ENCODE data around the gene ASAH2B.
A peak's percentile ranks its signal among the peaks of the same experiment; 100 is the strongest.
"Not testable (repeated sequence)": the region's sequence is repeated elsewhere in the genome, so short reads cannot be mapped to it uniquely, and the experiment has no call there.

ASAH2B gene

DNA sequence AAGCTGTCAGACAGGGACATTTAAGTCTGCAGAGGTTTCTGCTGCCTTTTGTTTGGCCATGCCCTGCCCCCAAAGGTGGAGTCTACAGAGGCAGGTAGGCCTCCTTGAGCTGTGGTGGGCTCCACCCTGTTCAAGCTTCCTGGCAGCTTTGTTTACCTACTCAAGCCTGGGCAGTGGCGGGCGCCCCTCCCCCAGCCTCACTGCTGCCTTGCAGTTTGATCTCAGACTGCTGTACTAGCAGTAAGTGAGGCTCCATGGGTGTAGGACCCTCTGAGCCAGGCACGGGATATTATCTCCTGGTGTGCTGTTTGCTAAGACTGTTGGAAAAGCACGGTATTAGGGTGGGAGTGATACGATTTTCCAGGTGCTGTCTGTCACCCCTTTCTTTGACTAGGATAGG, 48.2 kb downstream of the ASAH2B start:
- not testable (repeated sequence) for H3K4me3 ChIP-seq (ENCODE audit: low read length); DNase-seq (ENCODE audit: low read depth)

DNA sequence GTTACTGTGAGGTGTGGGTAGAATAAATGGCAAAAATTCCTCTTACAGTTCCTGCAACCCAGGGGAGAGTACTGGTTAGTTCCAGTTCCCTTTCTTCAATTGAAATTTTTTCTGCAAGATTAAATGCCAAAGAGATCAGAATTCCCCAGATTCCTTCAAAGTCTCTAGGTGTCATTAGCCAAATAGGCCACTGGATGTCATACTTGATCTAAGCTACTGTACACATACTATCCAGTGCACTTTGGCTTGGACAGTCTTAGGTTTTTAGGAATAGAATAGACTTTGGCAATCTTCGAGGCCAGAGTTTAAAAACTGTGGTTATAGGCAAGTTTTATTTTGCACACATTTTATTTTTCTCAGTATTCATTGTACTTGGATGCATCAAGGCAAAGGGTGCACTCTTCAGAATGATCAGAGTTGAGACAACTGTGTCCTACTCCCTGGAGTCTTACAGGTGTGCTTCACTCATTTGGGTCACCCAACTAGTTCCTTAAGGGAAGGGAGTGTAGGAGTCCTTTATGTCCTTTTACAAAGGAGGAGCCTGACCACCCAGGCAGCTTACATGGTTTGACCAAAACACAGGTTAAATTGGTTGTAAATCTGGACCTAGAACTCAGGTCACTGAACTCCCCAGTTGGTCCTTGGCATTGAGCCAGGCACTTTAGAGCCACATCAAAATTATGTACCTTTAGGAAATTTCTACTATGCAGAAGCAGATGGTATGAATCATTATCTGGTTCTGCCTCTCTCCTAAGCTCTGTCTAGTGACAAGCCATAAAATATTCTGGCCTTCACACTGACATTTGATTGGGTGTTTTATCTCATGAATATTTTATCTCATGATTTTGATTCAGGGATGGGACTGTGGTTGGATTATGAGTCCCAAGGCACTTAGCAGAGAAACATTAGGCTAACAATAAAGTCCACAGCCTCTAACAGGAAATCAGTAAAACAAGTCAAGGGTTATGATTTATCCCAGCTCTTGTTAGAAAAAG, 49.5 kb downstream of the ASAH2B start:
- TF ChIP-seq, protein P1, sequence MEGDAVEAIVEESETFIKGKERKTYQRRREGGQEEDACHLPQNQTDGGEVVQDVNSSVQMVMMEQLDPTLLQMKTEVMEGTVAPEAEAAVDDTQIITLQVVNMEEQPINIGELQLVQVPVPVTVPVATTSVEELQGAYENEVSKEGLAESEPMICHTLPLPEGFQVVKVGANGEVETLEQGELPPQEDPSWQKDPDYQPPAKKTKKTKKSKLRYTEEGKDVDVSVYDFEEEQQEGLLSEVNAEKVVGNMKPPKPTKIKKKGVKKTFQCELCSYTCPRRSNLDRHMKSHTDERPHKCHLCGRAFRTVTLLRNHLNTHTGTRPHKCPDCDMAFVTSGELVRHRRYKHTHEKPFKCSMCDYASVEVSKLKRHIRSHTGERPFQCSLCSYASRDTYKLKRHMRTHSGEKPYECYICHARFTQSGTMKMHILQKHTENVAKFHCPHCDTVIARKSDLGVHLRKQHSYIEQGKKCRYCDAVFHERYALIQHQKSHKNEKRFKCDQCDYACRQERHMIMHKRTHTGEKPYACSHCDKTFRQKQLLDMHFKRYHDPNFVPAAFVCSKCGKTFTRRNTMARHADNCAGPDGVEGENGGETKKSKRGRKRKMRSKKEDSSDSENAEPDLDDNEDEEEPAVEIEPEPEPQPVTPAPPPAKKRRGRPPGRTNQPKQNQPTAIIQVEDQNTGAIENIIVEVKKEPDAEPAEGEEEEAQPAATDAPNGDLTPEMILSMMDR (conservative IDR thresholded peaks at IDR 0.05; ENCODE audit: low read length): peak; percentile 80
- peak; percentile 68 for DNase-seq (ENCODE audit: low read depth)
- no peak overlapping the region for H3K4me3 ChIP-seq (ENCODE audit: low read length)

DNA sequence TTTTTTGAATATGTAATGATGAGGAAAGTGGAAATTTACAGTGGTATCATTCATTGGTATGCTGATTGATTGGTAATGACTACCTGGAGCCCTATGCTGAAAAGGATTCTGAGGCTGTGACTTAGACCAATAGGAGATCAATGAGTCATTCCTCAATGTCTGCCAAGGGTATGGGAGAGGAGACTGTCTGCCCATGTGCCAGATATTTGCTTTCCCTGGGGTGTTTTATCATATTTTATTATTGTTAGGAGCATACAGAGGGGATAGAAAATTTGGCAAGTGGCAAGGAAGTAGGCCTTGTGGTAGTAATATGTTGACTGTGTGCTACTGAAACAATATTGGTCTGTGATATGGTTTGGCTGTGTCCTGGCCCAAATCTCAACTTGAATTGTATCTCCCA, 54.8 kb downstream of the ASAH2B start:
- TF ChIP-seq, protein P1 (conservative IDR thresholded peaks at IDR 0.05; ENCODE audit: low read length): no peak
- no peak overlapping the region for H3K4me3 ChIP-seq (ENCODE audit: low read length)
- DNase-seq (ENCODE audit: low read depth): no peak

DNA sequence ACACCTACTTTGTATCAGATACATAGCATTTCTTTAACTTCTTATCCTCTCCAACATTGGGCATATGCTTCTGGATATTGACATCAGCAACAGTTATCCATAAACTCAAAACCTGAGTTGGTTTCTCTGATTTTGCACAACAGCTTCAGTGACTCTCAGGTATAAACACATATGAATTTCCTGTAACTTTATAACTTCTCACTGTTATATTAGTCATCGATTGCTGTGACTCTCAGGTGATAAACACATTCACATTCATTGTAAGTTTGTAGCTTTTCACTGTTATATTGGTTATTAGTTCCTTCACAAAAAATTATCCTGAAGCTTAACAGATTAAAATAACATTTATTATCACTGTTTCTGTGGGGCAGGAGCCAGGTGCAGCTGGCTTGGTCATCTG, 57.0 kb downstream of the ASAH2B start:
- H3K4me3 ChIP-seq (ENCODE audit: low read length): no peak overlapping the region
- DNase-seq (ENCODE audit: low read depth): no peak
- TF ChIP-seq, protein P1 (conservative IDR thresholded peaks at IDR 0.05; ENCODE audit: low read length): no peak

DNA sequence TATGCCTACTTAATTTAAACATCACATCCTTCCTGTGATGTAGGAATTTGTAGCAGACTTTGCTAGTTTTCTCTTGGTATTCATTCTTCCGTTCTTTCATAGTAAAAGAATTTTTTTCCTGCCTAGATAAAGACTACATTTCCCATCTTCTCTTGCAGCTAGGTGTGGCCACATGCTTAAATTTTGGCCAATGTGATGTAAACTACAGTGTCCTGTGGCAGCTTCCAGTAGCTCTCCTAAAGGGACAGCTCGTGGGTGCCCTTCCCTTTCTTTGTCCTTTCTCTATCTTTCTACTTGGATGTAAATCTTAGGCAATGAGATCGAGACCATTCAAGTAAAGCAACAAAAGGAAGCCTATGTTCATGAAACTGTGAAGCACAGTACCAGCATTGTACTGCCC, 58.6 kb downstream of the ASAH2B start:
- no peak for DNase-seq (ENCODE audit: low read depth)
- TF ChIP-seq, protein P1 (conservative IDR thresholded peaks at IDR 0.05; ENCODE audit: low read length): no peak
- H3K4me3 ChIP-seq (ENCODE audit: low read length): no peak overlapping the region

DNA sequence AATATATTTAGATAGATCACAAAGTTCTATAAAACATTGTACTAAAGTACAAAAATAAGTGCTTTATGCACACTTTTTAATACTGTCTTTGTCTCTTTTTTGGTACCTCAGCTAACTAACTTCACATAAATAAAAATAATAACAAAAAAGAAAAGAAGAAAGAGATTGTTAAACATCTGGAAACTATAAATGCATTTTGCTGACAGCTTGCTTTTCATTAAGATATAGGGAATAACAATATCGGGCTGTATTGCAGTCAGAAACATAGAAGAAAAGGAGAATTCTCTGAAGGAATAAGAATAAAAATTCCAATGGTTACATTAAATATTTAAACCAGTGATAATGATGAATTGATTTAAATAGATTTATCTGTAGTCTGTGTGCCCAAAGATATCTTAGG, 59.9 kb downstream of the ASAH2B start:
- no peak overlapping the region for H3K4me3 ChIP-seq (ENCODE audit: low read length)
- TF ChIP-seq, protein P1 (conservative IDR thresholded peaks at IDR 0.05; ENCODE audit: low read length): no peak

DNA sequence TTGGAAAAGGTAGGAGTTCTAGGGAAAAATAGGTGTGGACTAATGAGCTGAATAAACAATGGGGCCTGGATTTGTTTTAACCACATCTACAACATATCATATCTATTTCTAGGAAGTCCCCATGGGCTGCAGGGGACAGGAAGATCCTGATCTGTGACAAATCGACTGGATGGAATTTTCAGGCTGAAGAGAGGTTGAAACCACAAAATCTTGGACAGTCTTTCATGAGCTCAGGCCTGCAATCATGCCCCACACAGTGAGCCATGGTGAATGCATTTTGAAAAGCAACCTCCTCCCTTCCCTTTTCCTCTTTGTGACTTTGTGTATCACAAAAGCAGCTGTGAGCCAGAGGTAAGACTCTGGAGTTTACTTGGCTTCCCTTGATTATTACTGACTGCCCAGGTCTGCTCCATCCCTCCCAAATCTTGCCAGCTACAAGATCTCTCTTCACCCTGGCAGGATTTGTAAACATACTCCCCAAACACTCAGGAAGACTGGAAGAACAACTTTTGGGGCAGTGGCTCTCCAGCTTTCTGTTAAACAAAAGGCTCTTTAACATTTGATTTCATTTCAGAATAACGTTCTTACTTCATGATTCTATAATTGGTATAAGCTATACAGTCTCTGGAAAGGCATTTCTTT, 66.4 kb downstream of the ASAH2B start:
- no peak overlapping the region for H3K4me3 ChIP-seq (ENCODE audit: low read length)
- DNase-seq (ENCODE audit: low read depth): peak; percentile 6
- TF ChIP-seq, protein P1 (conservative IDR thresholded peaks at IDR 0.05; ENCODE audit: low read length): no peak

More for the DNA sequence above, 59.9 kb downstream of the ASAH2B start:
- DNase-seq (ENCODE audit: low read depth): no peak
